HS-5 (cell line): Measurements from ENCODE around the gene CC2D2A.
A peak's percentile ranks its signal among the peaks of the same experiment; 100 is the strongest.

Experiments used
- DNase-seq: peaks from one replicate; pipeline ENCODE4 v3.0.0-alpha.2; 2012; ENCODE audit warnings: low read depth

CC2D2A gene

GRCh38 chr4:15466596-15466995, 3.1 kb upstream of the CC2D2A start:
- DNase-seq, result no peak

- DNase-seq, result no peak
Observed at GRCh38 chr4:15470128-15470475, 420 bp downstream of the CC2D2A start.

GRCh38 chr4:15476396-15476795, 6.7 kb downstream of the CC2D2A start:
- DNase-seq, result no peak

- DNase-seq, result no peak
Observed at GRCh38 chr4:15478724-15479088, 9.0 kb downstream of the CC2D2A start.

GRCh38 chr4:15479089-15479912, 9.6 kb downstream of the CC2D2A start:
- peak; percentile 74 for DNase-seq

GRCh38 chr4:15479913-15480185, 10.2 kb downstream of the CC2D2A start:
- DNase-seq, result no peak

- no peak for DNase-seq
Observed at GRCh38 chr4:15481961-15482745, 12.5 kb downstream of the CC2D2A start.

- DNase-seq, result no peak
Observed at GRCh38 chr4:15482842-15483241, 13.2 kb downstream of the CC2D2A start.

- no peak for DNase-seq
Observed at GRCh38 chr4:15488136-15488535, 18.5 kb downstream of the CC2D2A start.

GRCh38 chr4:15488658-15489470, 19.2 kb downstream of the CC2D2A start:
- DNase-seq, result no peak

- DNase-seq, result no peak
Observed at GRCh38 chr4:15489551-15489950, 19.9 kb downstream of the CC2D2A start.

GRCh38 chr4:15493411-15493810, 23.7 kb downstream of the CC2D2A start:
- DNase-seq, result no peak

GRCh38 chr4:15495621-15496020, 25.9 kb downstream of the CC2D2A start:
- no peak for DNase-seq

- DNase-seq, result no peak
Observed at GRCh38 chr4:15498356-15498755, 28.7 kb downstream of the CC2D2A start.

GRCh38 chr4:15500701-15501100, 31.0 kb downstream of the CC2D2A start:
- DNase-seq, result no peak

- DNase-seq, result no peak
Observed at GRCh38 chr4:15501941-15502340, 32.3 kb downstream of the CC2D2A start.

GRCh38 chr4:15502384-15502783, 32.7 kb downstream of the CC2D2A start:
- no peak for DNase-seq

GRCh38 chr4:15504041-15504440, 34.4 kb downstream of the CC2D2A start:
- DNase-seq, result no peak

- no peak for DNase-seq
Observed at GRCh38 chr4:15506464-15506863, 36.8 kb downstream of the CC2D2A start.

- DNase-seq, result no peak
Observed at GRCh38 chr4:15507679-15508078, 38.0 kb downstream of the CC2D2A start.

- DNase-seq, result no peak
Observed at GRCh38 chr4:15510961-15511360, 41.3 kb downstream of the CC2D2A start.

- no peak for DNase-seq
Observed at GRCh38 chr4:15513545-15513944, 43.9 kb downstream of the CC2D2A start.

- DNase-seq, result no peak
Observed at GRCh38 chr4:15515106-15515505, 45.4 kb downstream of the CC2D2A start.
